ENCODE measurements around the gene NLN. TPM values are rescaled to one million over a fixed set of nuclear protein-coding genes. Genes with fewer than 3 reads are reported as not detected.

NLN gene
- total and polyA plus RNA-seq, 12 donors, result 1.5 to 17.4 (median 13.4) TPM

- Histone ChIP-seq H3K27ac (no peak overlapping the region), H3K9me3 (peaks cover 0 to 3% (median 0%) of the 10 kb centered on the region in 11 donors), H3K36me3 (no peaks in the 10 kb centered on the region), H3K27me3 (no peaks in the 10 kb centered on the region), H3K4me1 (peaks cover 0 to 6% (median 0%) of the 10 kb centered on the region in 9 donors), H3K4me3 (no peak overlapping the region)
- TF ChIP-seq CTCF (IDR thresholded peaks at IDR 0.05), result no peak
- DNase-seq (no peak), ATAC-seq (no peak)
- 89 to 99% methylated on average over 2 of the region's 2 CpGs for WGBS, 2 donors
- intact Hi-C loops (cut with DNase I), result no loop called here
These were observed 132.9 kb downstream of the NLN start for GRCh38 chr5:65854925-65855324.

- no peak overlapping the region for H3K27ac ChIP-seq
- H3K4me3 ChIP-seq, result no peak overlapping the region
- DNase-seq (no peak), ATAC-seq (no peak)
- peaks cover 0 to 3% (median 0%) of the 10 kb centered on the region in 11 donors for H3K9me3 ChIP-seq
- TF ChIP-seq CTCF (IDR thresholded peaks at IDR 0.05), result no peak
- peaks cover 0 to 6% (median 0%) of the 10 kb centered on the region in 9 donors for H3K4me1 ChIP-seq
- intact Hi-C loops (cut with DNase I), result no loop called here
- H3K27me3 ChIP-seq, result no peaks in the 10 kb centered on the region
- H3K36me3 ChIP-seq, result no peaks in the 10 kb centered on the region
These were observed 133.8 kb downstream of the NLN start for GRCh38 chr5:65855766-65856315.

DNA sequence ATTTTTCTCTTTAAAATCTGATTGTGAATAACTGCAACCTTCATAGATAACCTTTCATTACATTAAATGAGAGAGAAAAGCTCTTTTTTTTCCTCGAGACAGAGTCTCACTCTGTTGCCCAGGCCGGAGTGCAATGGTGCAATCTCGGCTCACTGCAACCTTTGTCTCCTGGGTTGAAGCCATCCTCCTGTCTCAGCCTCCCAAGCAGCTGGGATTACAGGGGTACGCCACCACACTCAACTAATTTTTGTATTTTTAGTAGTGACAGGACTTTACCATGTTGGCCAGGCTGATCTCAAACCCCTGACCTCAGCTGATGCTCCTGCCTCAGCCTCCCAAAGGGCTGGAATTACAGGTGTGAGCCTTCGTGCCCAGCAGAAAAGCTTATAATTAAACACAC, 134.5 kb downstream of the NLN start:
- Histone ChIP-seq H3K27me3 (no peaks in the 10 kb centered on the region), H3K4me3 (no peak overlapping the region), H3K9me3 (peaks cover 0 to 3% (median 0%) of the 10 kb centered on the region in 11 donors), H3K27ac (no peak overlapping the region), H3K36me3 (no peaks in the 10 kb centered on the region), H3K4me1 (peaks cover 0 to 6% (median 0%) of the 10 kb centered on the region in 9 donors)
- intact Hi-C loops (cut with DNase I), result no loop called here
- 95% methylated on average over 5 of the region's 5 CpGs for WGBS, 2 donors
- no peak for TF ChIP-seq CTCF (IDR thresholded peaks at IDR 0.05)
- DNase-seq, result no peak
- no peak for ATAC-seq

GRCh38 chr5:65858316-65858715, 136.3 kb downstream of the NLN start:
- DNase-seq (no peak), ATAC-seq (no peak)
- TF ChIP-seq CTCF (IDR thresholded peaks at IDR 0.05), result no peak
- intact Hi-C loops (cut with DNase I), result no loop called here
- H3K27ac ChIP-seq, result no peak overlapping the region
- H3K4me1 ChIP-seq, result peaks cover 0 to 6% (median 0%) of the 10 kb centered on the region in 9 donors
- 80 to 82% methylated on average over 3 of the region's 3 CpGs for WGBS, 2 donors
- no peaks in the 10 kb centered on the region for H3K9me3 ChIP-seq
- no peak overlapping the region for H3K4me3 ChIP-seq
- H3K36me3 ChIP-seq, result no peaks in the 10 kb centered on the region
- no peaks in the 10 kb centered on the region for H3K27me3 ChIP-seq
